Measurements from ENCODE around the gene LRP1B. TPM values are rescaled to one million over a fixed set of nuclear protein-coding genes. Genes with fewer than 3 reads are reported as not detected.

The LRP1B gene
- total and polyA plus RNA-seq, 2 donors from 2014 or later: 0.69 to 1.2 TPM

DNA sequence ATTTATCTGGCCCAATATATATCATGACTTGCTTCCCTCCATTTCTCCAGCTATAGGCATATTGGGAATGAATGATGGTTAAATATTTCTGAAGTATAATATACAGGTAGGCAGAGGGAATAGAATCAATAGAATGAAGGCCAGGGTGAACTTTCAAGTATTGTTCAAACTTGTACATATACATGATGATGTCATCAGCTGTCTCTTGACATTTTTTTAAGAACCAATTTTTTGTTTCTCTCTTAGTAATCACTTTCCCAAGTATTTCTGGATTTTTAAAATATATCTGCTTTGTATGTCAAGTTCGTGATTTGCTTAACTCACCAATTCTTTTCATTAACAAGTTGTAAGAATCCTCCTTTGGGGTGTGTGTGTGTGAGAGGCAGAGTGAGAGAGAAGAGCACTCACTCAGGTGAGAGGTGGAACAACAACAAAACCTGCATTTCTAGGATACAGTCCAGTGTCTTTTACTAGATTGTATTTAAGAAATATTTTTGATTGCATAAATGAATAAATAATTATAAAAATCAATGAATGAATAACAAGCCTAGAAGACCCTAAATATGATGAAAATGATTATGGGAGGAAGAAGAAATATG lies 1239.1 kb downstream of the LRP1B start:
- TF ChIP-seq, protein P1, sequence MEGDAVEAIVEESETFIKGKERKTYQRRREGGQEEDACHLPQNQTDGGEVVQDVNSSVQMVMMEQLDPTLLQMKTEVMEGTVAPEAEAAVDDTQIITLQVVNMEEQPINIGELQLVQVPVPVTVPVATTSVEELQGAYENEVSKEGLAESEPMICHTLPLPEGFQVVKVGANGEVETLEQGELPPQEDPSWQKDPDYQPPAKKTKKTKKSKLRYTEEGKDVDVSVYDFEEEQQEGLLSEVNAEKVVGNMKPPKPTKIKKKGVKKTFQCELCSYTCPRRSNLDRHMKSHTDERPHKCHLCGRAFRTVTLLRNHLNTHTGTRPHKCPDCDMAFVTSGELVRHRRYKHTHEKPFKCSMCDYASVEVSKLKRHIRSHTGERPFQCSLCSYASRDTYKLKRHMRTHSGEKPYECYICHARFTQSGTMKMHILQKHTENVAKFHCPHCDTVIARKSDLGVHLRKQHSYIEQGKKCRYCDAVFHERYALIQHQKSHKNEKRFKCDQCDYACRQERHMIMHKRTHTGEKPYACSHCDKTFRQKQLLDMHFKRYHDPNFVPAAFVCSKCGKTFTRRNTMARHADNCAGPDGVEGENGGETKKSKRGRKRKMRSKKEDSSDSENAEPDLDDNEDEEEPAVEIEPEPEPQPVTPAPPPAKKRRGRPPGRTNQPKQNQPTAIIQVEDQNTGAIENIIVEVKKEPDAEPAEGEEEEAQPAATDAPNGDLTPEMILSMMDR (IDR thresholded peaks at IDR 0.05; ENCODE audit: borderline replicate concordance, extremely low read depth, insufficient read depth): no peak
- Histone ChIP-seq H3K9ac (ENCODE audit: low read length in 3 of 3) (no peak overlapping the region), H3K4me3 (ENCODE audit: low read length in 3 of 3) (no peak overlapping the region), H3K36me3 (ENCODE audit: control insufficient read depth in 2 of 3, insufficient read depth in 3 of 3, low read length in 3 of 3) (no peaks in the 10 kb centered on the region), H3K27ac (ENCODE audit: low read depth in 2 of 2, low read length in 2 of 2) (no peak overlapping the region), H3K4me1 (ENCODE audit: control insufficient read depth in 2 of 3, insufficient read depth in 2 of 3, low read depth in 1 of 3, low read length in 3 of 3) (no peaks in the 10 kb centered on the region), H3K27me3 (ENCODE audit: control insufficient read depth, insufficient read depth, low read length) (no peaks in the 10 kb centered on the region), H3K9me3 (ENCODE audit: control insufficient read depth in 2 of 3, insufficient read depth in 1 of 3, low read length in 3 of 3) (no peaks in the 10 kb centered on the region)
- FAIRE-seq (no peak), DNase-seq (no peak)
- intact Hi-C loops (cut with DNase I): no loop called here

DNA sequence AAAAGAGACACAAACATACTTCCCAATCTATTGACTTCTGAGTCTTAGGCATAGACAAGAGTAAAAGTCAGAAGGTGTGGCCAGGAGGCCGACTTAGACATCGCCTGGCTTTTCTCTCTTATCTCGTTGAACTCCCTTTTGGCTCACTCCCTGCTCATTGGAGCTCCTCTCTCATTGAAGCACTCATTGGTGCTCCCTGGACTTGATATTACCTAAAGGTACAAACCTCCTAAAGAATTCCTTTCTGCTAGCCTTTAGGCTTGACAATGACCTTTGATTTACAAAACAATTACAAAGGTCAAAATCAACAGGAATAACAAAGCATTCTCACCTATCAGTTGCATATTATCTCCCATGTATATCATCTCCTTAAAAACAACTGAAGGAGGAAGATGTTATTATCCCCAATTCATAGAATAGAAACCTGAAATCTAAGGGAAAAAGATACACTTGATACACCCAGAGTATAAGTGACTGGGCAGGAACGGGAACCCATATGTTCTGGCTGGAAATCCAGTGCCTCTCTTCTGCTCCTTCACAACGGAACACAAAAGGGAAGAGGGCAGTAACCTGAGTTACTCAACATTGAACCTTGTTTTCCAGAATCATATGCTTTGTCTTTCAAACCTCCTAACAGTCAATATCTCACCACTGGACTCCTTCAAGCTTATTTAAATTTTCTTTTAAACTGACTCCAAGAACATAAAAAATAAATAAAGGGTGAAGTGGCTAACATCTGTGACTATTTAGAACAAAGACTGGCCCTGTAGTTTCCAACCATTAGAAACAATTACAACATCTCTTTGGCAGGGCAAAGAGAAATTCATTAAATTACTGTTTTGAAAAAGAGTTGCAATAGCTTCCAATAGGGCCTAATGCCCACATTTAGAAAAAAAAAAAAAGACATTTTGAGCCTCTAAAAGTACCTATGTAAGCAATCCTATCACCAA lies 1247.9 kb downstream of the LRP1B start:
- DNase-seq: no peak

DNA sequence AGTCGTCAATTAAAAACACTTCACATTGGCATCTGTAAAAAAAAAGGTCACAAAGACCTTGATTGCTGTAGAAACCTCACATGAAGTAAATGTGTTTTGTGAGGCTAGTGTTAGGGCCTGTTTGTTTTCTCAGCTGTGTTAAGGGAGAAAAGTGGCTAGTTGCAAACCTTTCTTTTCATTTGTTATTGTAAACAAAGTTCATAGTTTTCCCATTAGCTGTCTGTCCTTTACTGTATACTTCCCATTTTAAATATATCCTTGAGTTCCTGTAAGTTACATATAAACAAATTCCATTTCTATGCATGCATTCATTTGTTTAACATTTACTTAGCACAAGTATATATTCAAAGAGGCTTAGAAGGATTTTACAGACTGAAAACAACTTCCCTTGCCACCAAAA lies 1250.2 kb downstream of the LRP1B start:
- intact Hi-C loops (cut with DNase I): no loop called here
- H3K36me3 ChIP-seq (ENCODE audit: control insufficient read depth in 2 of 3, insufficient read depth in 3 of 3, low read length in 3 of 3): no peaks in the 10 kb centered on the region
- no peak overlapping the region for H3K9ac ChIP-seq (ENCODE audit: low read length in 3 of 3)
- no peak overlapping the region for H3K27ac ChIP-seq (ENCODE audit: low read depth in 2 of 2, low read length in 2 of 2)
- peak in 1 of 5 donors; percentile 3 for DNase-seq
- H3K9me3 ChIP-seq (ENCODE audit: control insufficient read depth in 2 of 3, insufficient read depth in 1 of 3, low read length in 3 of 3): no peaks in the 10 kb centered on the region
- no peaks in the 10 kb centered on the region for H3K27me3 ChIP-seq (ENCODE audit: control insufficient read depth, insufficient read depth, low read length)
- H3K4me1 ChIP-seq (ENCODE audit: control insufficient read depth in 2 of 3, insufficient read depth in 2 of 3, low read depth in 1 of 3, low read length in 3 of 3): no peaks in the 10 kb centered on the region
- no peak for FAIRE-seq
- H3K4me3 ChIP-seq (ENCODE audit: low read length in 3 of 3): no peak overlapping the region
- TF ChIP-seq, protein P1 (IDR thresholded peaks at IDR 0.05; ENCODE audit: borderline replicate concordance, extremely low read depth, insufficient read depth): no peak

More for the DNA sequence above, 1247.9 kb downstream of the LRP1B start:
- no peak overlapping the region for H3K4me3 ChIP-seq (ENCODE audit: low read length in 3 of 3)
- TF ChIP-seq, protein P1 (IDR thresholded peaks at IDR 0.05; ENCODE audit: borderline replicate concordance, extremely low read depth, insufficient read depth): no peak
- no peak overlapping the region for H3K27ac ChIP-seq (ENCODE audit: low read depth in 2 of 2, low read length in 2 of 2)
- no peak overlapping the region for H3K9ac ChIP-seq (ENCODE audit: low read length in 3 of 3)
- intact Hi-C loops (cut with DNase I): no loop called here
- H3K36me3 ChIP-seq (ENCODE audit: control insufficient read depth in 2 of 3, insufficient read depth in 3 of 3, low read length in 3 of 3): no peaks in the 10 kb centered on the region
- FAIRE-seq: no peak
- H3K9me3 ChIP-seq (ENCODE audit: control insufficient read depth in 2 of 3, insufficient read depth in 1 of 3, low read length in 3 of 3): no peaks in the 10 kb centered on the region
- H3K27me3 ChIP-seq (ENCODE audit: control insufficient read depth, insufficient read depth, low read length): no peaks in the 10 kb centered on the region
- no peaks in the 10 kb centered on the region for H3K4me1 ChIP-seq (ENCODE audit: control insufficient read depth in 2 of 3, insufficient read depth in 2 of 3, low read depth in 1 of 3, low read length in 3 of 3)
